Immature natural killer cell (primary cell): ENCODE measurements around the gene MYOCD. TPM values are rescaled to one million over a fixed set of nuclear protein-coding genes. Genes with fewer than 3 reads are reported as not detected.
"Not testable (repeated sequence)": the region's sequence is repeated elsewhere in the genome, so short reads cannot be mapped to it uniquely, and the experiment has no call there.

Source experiments
- DNase-seq, 3 donors: peaks; one replicate each; pipeline ENCODE4 v3.0.0; 2022; ENCODE audit warnings: mixed read lengths in 1 of 3
- H3K27ac Mint-ChIP-seq, 6 donors: one replicate each; pipeline ENCODE4 v1.8.0; 2020; ENCODE audit warnings: mixed read lengths in 6 of 6, mild to moderate bottlenecking in 5 of 6, inconsistent platforms in 4 of 6, moderate library complexity in 3 of 6
- H3K27me3 Mint-ChIP-seq, 3 donors: one replicate each; pipeline ENCODE4 v1.8.0; 2020 to 2021; ENCODE audit warnings: low read depth in 3 of 3, mild to moderate bottlenecking in 3 of 3, mixed read lengths in 3 of 3, moderate library complexity in 3 of 3, inconsistent platforms in 1 of 3
- H3K36me3 Mint-ChIP-seq, 3 donors: one replicate each; pipeline ENCODE4 v1.8.0; 2020; ENCODE audit warnings: mixed read lengths in 3 of 3, inconsistent platforms in 2 of 3, mild to moderate bottlenecking in 2 of 3
- H3K4me1 Mint-ChIP-seq, 2 donors: one replicate each; pipeline ENCODE4 v1.8.0; 2020; ENCODE audit warnings: inconsistent platforms in 2 of 2, mild to moderate bottlenecking in 2 of 2, mixed read lengths in 2 of 2, moderate library complexity in 1 of 2
- H3K4me3 Mint-ChIP-seq, 5 donors: one replicate each; pipeline ENCODE4 v1.8.0; 2020; ENCODE audit warnings: mild to moderate bottlenecking in 5 of 5, mixed read lengths in 5 of 5, inconsistent platforms in 3 of 5, moderate library complexity in 3 of 5
- H3K9me3 Mint-ChIP-seq, 6 donors: one replicate each; pipeline ENCODE4 v1.8.0; 2020; ENCODE audit warnings: mild to moderate bottlenecking in 6 of 6, mixed read lengths in 6 of 6, inconsistent platforms in 4 of 6, moderate library complexity in 3 of 6
- polyA plus RNA-seq, 3 donors: library from polyadenylated mRNA; unstranded; fragments of 300-500 nt; fragmentation: Illumina TruSeq; gene quantifications; one replicate each; pipeline ENCODE4 v1.2.3, GENCODE V29; 2021

MYOCD gene
- polyA plus RNA-seq, 3 donors from 2014 or later, result not detected

- no peak overlapping the region for H3K4me3 Mint-ChIP-seq
- no peak for DNase-seq
- H3K27ac Mint-ChIP-seq, result no peak overlapping the region
- H3K36me3 Mint-ChIP-seq, result no peaks in the 10 kb centered on the region
- H3K9me3 Mint-ChIP-seq, result peaks cover 0 to 22% (median 3%) of the 10 kb centered on the region in 6 donors
- no peaks in the 10 kb centered on the region for H3K4me1 Mint-ChIP-seq
- H3K27me3 Mint-ChIP-seq, result peaks cover 0 to 4% (median 0%) of the 10 kb centered on the region in 3 donors
Measured at GRCh38 chr17:12631076-12631475, 34.6 kb upstream of the MYOCD start.

- H3K4me1 Mint-ChIP-seq, result no peaks in the 10 kb centered on the region
- no peak overlapping the region for H3K4me3 Mint-ChIP-seq
- DNase-seq, result no peak
- H3K27ac Mint-ChIP-seq, result no peak overlapping the region
- H3K36me3 Mint-ChIP-seq, result no peaks in the 10 kb centered on the region
- H3K27me3 Mint-ChIP-seq, result peaks cover 2 to 3% (median 2%) of the 10 kb centered on the region in 3 donors
- peaks cover 4 to 22% (median 7%) of the 10 kb centered on the region in 6 donors for H3K9me3 Mint-ChIP-seq
Measured at GRCh38 chr17:12632785-12633184, 32.9 kb upstream of the MYOCD start.

GRCh38 chr17:12634789-12635414 lies 30.8 kb upstream of the MYOCD start:
- DNase-seq, result no peak
- H3K9me3 Mint-ChIP-seq, result peaks cover 4 to 24% (median 11%) of the 10 kb centered on the region in 6 donors

GRCh38 chr17:12635996-12636395 lies 29.7 kb upstream of the MYOCD start:
- H3K4me3 Mint-ChIP-seq, DNase-seq, H3K4me1 Mint-ChIP-seq, H3K27ac Mint-ChIP-seq, H3K36me3 Mint-ChIP-seq, H3K27me3 Mint-ChIP-seq: not testable (repeated sequence)
- H3K9me3 Mint-ChIP-seq, result peaks cover 4 to 19% (median 13%) of the 10 kb centered on the region in 6 donors

More at GRCh38 chr17:12634789-12635414, 30.8 kb upstream of the MYOCD start:
- no peaks in the 10 kb centered on the region for H3K4me1 Mint-ChIP-seq
- no peak overlapping the region for H3K27ac Mint-ChIP-seq
- H3K27me3 Mint-ChIP-seq, result peaks cover 2 to 3% (median 2%) of the 10 kb centered on the region in 3 donors
- no peak overlapping the region for H3K4me3 Mint-ChIP-seq
- H3K36me3 Mint-ChIP-seq, result no peaks in the 10 kb centered on the region

- DNase-seq, result no peak
- Mint-ChIP-seq H3K9me3 (peaks cover 0 to 19% (median 13%) of the 10 kb centered on the region in 6 donors), H3K27ac (no peak overlapping the region), H3K27me3 (peaks cover 2 to 5% (median 2%) of the 10 kb centered on the region in 3 donors), H3K36me3 (no peaks in the 10 kb centered on the region), H3K4me3 (no peak overlapping the region), H3K4me1 (no peaks in the 10 kb centered on the region)
Measured at GRCh38 chr17:12637015-12637414, 28.7 kb upstream of the MYOCD start.

GRCh38 chr17:12637745-12638651 lies 27.7 kb upstream of the MYOCD start:
- H3K27me3 Mint-ChIP-seq, result peaks cover 2 to 5% (median 3%) of the 10 kb centered on the region in 3 donors
- no peak for DNase-seq
- no peak overlapping the region for H3K27ac Mint-ChIP-seq
- H3K9me3 Mint-ChIP-seq, result peaks cover 0 to 24% (median 11%) of the 10 kb centered on the region in 6 donors
- no peaks in the 10 kb centered on the region for H3K36me3 Mint-ChIP-seq
- no peaks in the 10 kb centered on the region for H3K4me1 Mint-ChIP-seq
- H3K4me3 Mint-ChIP-seq, result no peak overlapping the region

- H3K4me3 Mint-ChIP-seq, result no peak overlapping the region
- H3K9me3 Mint-ChIP-seq, result peaks cover 0 to 29% (median 10%) of the 10 kb centered on the region in 6 donors
- H3K4me1 Mint-ChIP-seq, result no peaks in the 10 kb centered on the region
Measured at GRCh38 chr17:12640364-12640763, 25.3 kb upstream of the MYOCD start.

GRCh38 chr17:12641084-12641483 lies 24.6 kb upstream of the MYOCD start:
- H3K36me3 Mint-ChIP-seq, result no peaks in the 10 kb centered on the region
- peaks cover 0 to 5% (median 3%) of the 10 kb centered on the region in 3 donors for H3K27me3 Mint-ChIP-seq
- no peak overlapping the region for H3K4me3 Mint-ChIP-seq
- H3K9me3 Mint-ChIP-seq, result peaks cover 2 to 24% (median 7%) of the 10 kb centered on the region in 6 donors
- no peak for DNase-seq
- H3K4me1 Mint-ChIP-seq, result no peaks in the 10 kb centered on the region
- no peak overlapping the region for H3K27ac Mint-ChIP-seq

More at GRCh38 chr17:12640364-12640763, 25.3 kb upstream of the MYOCD start:
- Mint-ChIP-seq H3K27me3 (peaks cover 2 to 5% (median 3%) of the 10 kb centered on the region in 3 donors), H3K27ac (no peak overlapping the region), H3K36me3 (no peaks in the 10 kb centered on the region)
- no peak for DNase-seq

GRCh38 chr17:12642034-12642433 lies 23.7 kb upstream of the MYOCD start:
- Mint-ChIP-seq H3K27me3 (peaks cover 0 to 2% (median 2%) of the 10 kb centered on the region in 3 donors), H3K9me3 (peaks cover 2 to 18% (median 7%) of the 10 kb centered on the region in 6 donors), H3K4me3 (no peak overlapping the region), H3K4me1 (no peaks in the 10 kb centered on the region), H3K36me3 (no peaks in the 10 kb centered on the region), H3K27ac (no peak overlapping the region)
- no peak for DNase-seq

- peaks cover 0 to 4% (median 2%) of the 10 kb centered on the region in 3 donors for H3K27me3 Mint-ChIP-seq
- H3K4me1 Mint-ChIP-seq, result no peaks in the 10 kb centered on the region
- no peak for DNase-seq
- peaks cover 0 to 10% (median under 1%) of the 10 kb centered on the region in 6 donors for H3K9me3 Mint-ChIP-seq
- H3K4me3 Mint-ChIP-seq, result no peak overlapping the region
- H3K27ac Mint-ChIP-seq, result no peak overlapping the region
- no peaks in the 10 kb centered on the region for H3K36me3 Mint-ChIP-seq
Measured at GRCh38 chr17:12643822-12644221, 21.9 kb upstream of the MYOCD start.

- H3K4me1 Mint-ChIP-seq, result no peaks in the 10 kb centered on the region
- H3K27ac Mint-ChIP-seq, result no peak overlapping the region
- H3K9me3 Mint-ChIP-seq, result peaks cover 0 to 10% (median under 1%) of the 10 kb centered on the region in 6 donors
- H3K27me3 Mint-ChIP-seq, result peaks cover 1 to 5% (median 2%) of the 10 kb centered on the region in 3 donors
- DNase-seq, result no peak
- H3K36me3 Mint-ChIP-seq, result no peaks in the 10 kb centered on the region
- H3K4me3 Mint-ChIP-seq, result no peak overlapping the region
Measured at GRCh38 chr17:12644623-12645022, 21.1 kb upstream of the MYOCD start.

GRCh38 chr17:12646761-12647422 lies 18.8 kb upstream of the MYOCD start:
- Mint-ChIP-seq H3K9me3 (peaks cover 0 to 10% (median under 1%) of the 10 kb centered on the region in 6 donors), H3K36me3 (no peaks in the 10 kb centered on the region), H3K27me3 (peaks cover 0 to 5% (median 3%) of the 10 kb centered on the region in 3 donors), H3K4me1 (no peaks in the 10 kb centered on the region), H3K27ac (no peak overlapping the region), H3K4me3 (no peak overlapping the region)
- DNase-seq, result no peak

GRCh38 chr17:12648498-12648897 lies 17.2 kb upstream of the MYOCD start:
- H3K27me3 Mint-ChIP-seq, result peaks cover 0 to 4% (median 3%) of the 10 kb centered on the region in 3 donors
- H3K9me3 Mint-ChIP-seq, result peaks cover 0 to 5% (median under 1%) of the 10 kb centered on the region in 6 donors
- no peaks in the 10 kb centered on the region for H3K4me1 Mint-ChIP-seq
- no peak overlapping the region for H3K27ac Mint-ChIP-seq
- H3K4me3 Mint-ChIP-seq, result no peak overlapping the region
- no peak for DNase-seq
- H3K36me3 Mint-ChIP-seq, result no peaks in the 10 kb centered on the region
